Skeletal muscle tissue (tissue), 4 donors: ENCODE results near the gene MUC4. TPM values are rescaled to one million over a fixed set of nuclear protein-coding genes. Genes with fewer than 3 reads are reported as not detected.
"Not testable (repeated sequence)": the region's sequence is repeated elsewhere in the genome, so short reads cannot be mapped to it uniquely, and the experiment has no call there.

Experiments
- H3K27ac ChIP-seq: one replicate; pipeline ENCODE4 v1.7.0; 2013; ENCODE audit warnings: mild to moderate bottlenecking, low read depth, low read length, inconsistent platforms
- H3K27me3 ChIP-seq, 3 donors: one replicate each; pipeline ENCODE4 v1.7.0; 2013; ENCODE audit warnings: low read length in 3 of 3; ENCODE audit not compliant: control insufficient read depth in 3 of 3, insufficient read depth in 3 of 3
- H3K36me3 ChIP-seq, 3 donors: one replicate each; pipeline ENCODE4 v1.7.0; 2013; ENCODE audit warnings: low read length in 3 of 3; ENCODE audit not compliant: control insufficient read depth in 3 of 3, insufficient read depth in 3 of 3
- H3K4me1 ChIP-seq, 3 donors: one replicate each; pipeline ENCODE4 v1.7.0; 2013; ENCODE audit warnings: low read length in 3 of 3, mild to moderate bottlenecking in 3 of 3; ENCODE audit not compliant: control insufficient read depth in 3 of 3, insufficient read depth in 3 of 3
- H3K4me3 ChIP-seq, 3 donors: one replicate each; pipeline ENCODE4 v1.7.0; 2013; ENCODE audit warnings: low read length in 3 of 3
- H3K9ac ChIP-seq, 3 donors: one replicate each; pipeline ENCODE4 v1.7.0; 2013; ENCODE audit warnings: low read length in 3 of 3, mild to moderate bottlenecking in 3 of 3, moderate library complexity in 2 of 3, low read depth in 1 of 3
- H3K9me3 ChIP-seq, 3 donors: one replicate each; pipeline ENCODE4 v1.7.0; 2013; ENCODE audit warnings: low read length in 3 of 3; ENCODE audit not compliant: control insufficient read depth in 3 of 3
- total RNA-seq: library from RNA; depleted of rRNA; stranded (reverse); fragments of >200 nt; gene quantifications from one replicate; pipeline ENCODE4 v1.2.3, GENCODE V29; 2014
- donor health status: Osteomylitis.

The MUC4 gene
- total RNA-seq, 1 donor from 2014 or later: 0.52 TPM

GRCh38 chr3:195803289-195803908 is 8.3 kb downstream of the MUC4 start:
- Histone ChIP-seq H3K4me3 (peak overlapping the region; percentile 35 to 52 (median 40)), H3K27ac (no peak overlapping the region)

GRCh38 chr3:195802795-195803194 is 8.9 kb downstream of the MUC4 start:
- Histone ChIP-seq H3K4me1 (peaks cover 19 to 22% (median 21%) of the 10 kb centered on the region in 3 donors), H3K4me3 (peak overlapping the region; percentile 35 to 52 (median 40)), H3K27ac (peak overlapping the region; percentile 25), H3K36me3 (no peaks in the 10 kb centered on the region), H3K27me3 (peaks cover 0 to 16% (median 5%) of the 10 kb centered on the region in 3 donors), H3K9me3 (no peaks in the 10 kb centered on the region), H3K9ac (peak overlapping the region in 2 of 3 donors; percentile 45 to 57)

More at GRCh38 chr3:195803289-195803908, 8.3 kb downstream of the MUC4 start:
- Histone ChIP-seq H3K36me3 (no peaks in the 10 kb centered on the region), H3K4me1 (peaks cover 19 to 22% (median 21%) of the 10 kb centered on the region in 3 donors), H3K9ac (peak overlapping the region in 2 of 3 donors; percentile 45 to 57), H3K27me3 (peaks cover 0 to 16% (median 5%) of the 10 kb centered on the region in 3 donors), H3K9me3 (no peaks in the 10 kb centered on the region)

- H3K36me3 ChIP-seq: no peaks in the 10 kb centered on the region
- no peaks in the 10 kb centered on the region for H3K9me3 ChIP-seq
- no peak overlapping the region for H3K4me3 ChIP-seq
- peaks cover 0 to 16% (median 5%) of the 10 kb centered on the region in 3 donors for H3K27me3 ChIP-seq
- peak overlapping the region in 1 of 3 donors; percentile 57 for H3K9ac ChIP-seq
- H3K4me1 ChIP-seq: peaks cover 19 to 22% (median 21%) of the 10 kb centered on the region in 3 donors
- H3K27ac ChIP-seq: no peak overlapping the region
Observed at GRCh38 chr3:195802261-195802701, 9.4 kb downstream of the MUC4 start.

GRCh38 chr3:195801251-195802183 is 10.2 kb downstream of the MUC4 start:
- Histone ChIP-seq H3K27me3 (peaks cover 0 to 16% (median 5%) of the 10 kb centered on the region in 3 donors), H3K9ac (no peak overlapping the region), H3K9me3 (no peaks in the 10 kb centered on the region), H3K4me3 (no peak overlapping the region), H3K36me3 (no peaks in the 10 kb centered on the region), H3K4me1 (peaks cover 17 to 22% (median 21%) of the 10 kb centered on the region in 3 donors), H3K27ac (no peak overlapping the region)

- peaks cover 16 to 20% (median 19%) of the 10 kb centered on the region in 3 donors for H3K4me1 ChIP-seq
- H3K9ac ChIP-seq: no peak overlapping the region
- no peak overlapping the region for H3K4me3 ChIP-seq
- peaks cover 0 to 13% (median 5%) of the 10 kb centered on the region in 3 donors for H3K27me3 ChIP-seq
- no peak overlapping the region for H3K27ac ChIP-seq
- H3K9me3 ChIP-seq: no peaks in the 10 kb centered on the region
- no peaks in the 10 kb centered on the region for H3K36me3 ChIP-seq
Observed at GRCh38 chr3:195800240-195800639, 11.5 kb downstream of the MUC4 start.

GRCh38 chr3:195796795-195797194 is 14.9 kb downstream of the MUC4 start:
- no peak overlapping the region for H3K4me3 ChIP-seq
- H3K9me3 ChIP-seq: no peaks in the 10 kb centered on the region
- no peaks in the 10 kb centered on the region for H3K4me1 ChIP-seq
- H3K27me3 ChIP-seq: peaks cover 0 to 6% (median 0%) of the 10 kb centered on the region in 3 donors
- H3K9ac ChIP-seq: no peak overlapping the region
- H3K36me3 ChIP-seq: no peaks in the 10 kb centered on the region
- no peak overlapping the region for H3K27ac ChIP-seq

- no peaks in the 10 kb centered on the region for H3K27me3 ChIP-seq
- no peak overlapping the region for H3K4me3 ChIP-seq
- peaks cover 0 to 6% (median 4%) of the 10 kb centered on the region in 3 donors for H3K9me3 ChIP-seq
- no peaks in the 10 kb centered on the region for H3K36me3 ChIP-seq
- H3K27ac ChIP-seq: no peak overlapping the region
- H3K9ac ChIP-seq: no peak overlapping the region
- H3K4me1 ChIP-seq: no peaks in the 10 kb centered on the region
Observed at GRCh38 chr3:195794708-195795107, 17.0 kb downstream of the MUC4 start.

- not testable (repeated sequence) for H3K27me3 ChIP-seq, H3K4me3 ChIP-seq, H3K36me3 ChIP-seq, H3K27ac ChIP-seq, H3K9me3 ChIP-seq, H3K9ac ChIP-seq, H3K4me1 ChIP-seq
Observed at GRCh38 chr3:195792621-195793020, 19.1 kb downstream of the MUC4 start.

- no peaks in the 10 kb centered on the region for H3K4me1 ChIP-seq
- peaks cover 0 to 6% (median 4%) of the 10 kb centered on the region in 3 donors for H3K9me3 ChIP-seq
- H3K4me3 ChIP-seq: no peak overlapping the region
- no peak overlapping the region for H3K27ac ChIP-seq
- H3K9ac ChIP-seq: no peak overlapping the region
- H3K36me3 ChIP-seq: no peaks in the 10 kb centered on the region
- H3K27me3 ChIP-seq: peaks cover 0 to 7% (median 4%) of the 10 kb centered on the region in 3 donors
Observed at GRCh38 chr3:195790901-195791300, 20.8 kb downstream of the MUC4 start.
